Ascending aorta (tissue), 2 donors: ENCODE measurements around the gene P2RX1. TPM values are rescaled to one million over a fixed set of nuclear protein-coding genes. Genes with fewer than 3 reads are reported as not detected.

Source experiments
- DNase-seq, 2 donors: peaks; one replicate each; pipeline ENCODE4 v3.0.0-alpha.2; 2019; ENCODE audit warnings: low spot score in 2 of 2
- H3K27ac ChIP-seq, 2 donors: fragments of 200-600 bp; sonication (generic); one replicate each; pipeline ENCODE4 v1.5.1; 2016 to 2017; ENCODE audit warnings: mild to moderate bottlenecking in 1 of 2
- H3K27me3 ChIP-seq: fragments of 200-600 bp; sonication (generic); one replicate; pipeline ENCODE4 v1.5.1; 2017
- H3K36me3 ChIP-seq, 2 donors: fragments of 200-600 bp; sonication (generic); one replicate each; pipeline ENCODE4 v1.5.1; 2016
- H3K4me1 ChIP-seq, 2 donors: fragments of 200-600 bp; sonication (generic); one replicate each; pipeline ENCODE4 v1.5.1; 2016 to 2017; ENCODE audit warnings: mild to moderate bottlenecking in 1 of 2
- H3K4me3 ChIP-seq, 2 donors: fragments of 200-600 bp; sonication (generic); one replicate each; pipeline ENCODE4 v1.5.1; 2016 to 2017; ENCODE audit warnings: mild to moderate bottlenecking in 1 of 2
- H3K9me3 ChIP-seq, 2 donors: fragments of 200-600 bp; sonication (generic); one replicate each; pipeline ENCODE4 v1.5.1; 2016
- CTCF ChIP-seq, 3 experiments: fragments of 200-600 bp in 2 of 3; fragments of 450-650 bp in 1 of 3; sonication (generic) in 2 of 3; IDR thresholded peaks; one replicate each; pipeline ENCODE4 v1.5.1; 2016 to 2019; ENCODE audit warnings: antibody characterized with exemption in 3 of 3, mild to moderate bottlenecking in 1 of 3, moderate library complexity in 1 of 3
- intact Hi-C: fragments of 100-400 bp; cut with DNase I; formaldehyde crosslinking; loops from one replicate; pipeline ENCODE4 v1.15.1; 2023
- total RNA-seq: library from RNA; depleted of rRNA; stranded (reverse); fragments of >200 nt; gene quantifications from one replicate; pipeline ENCODE4 v1.1.0, GENCODE V29; 2016

Gene P2RX1
- total RNA-seq, 1 donor from 2014 or later: not detected

DNA sequence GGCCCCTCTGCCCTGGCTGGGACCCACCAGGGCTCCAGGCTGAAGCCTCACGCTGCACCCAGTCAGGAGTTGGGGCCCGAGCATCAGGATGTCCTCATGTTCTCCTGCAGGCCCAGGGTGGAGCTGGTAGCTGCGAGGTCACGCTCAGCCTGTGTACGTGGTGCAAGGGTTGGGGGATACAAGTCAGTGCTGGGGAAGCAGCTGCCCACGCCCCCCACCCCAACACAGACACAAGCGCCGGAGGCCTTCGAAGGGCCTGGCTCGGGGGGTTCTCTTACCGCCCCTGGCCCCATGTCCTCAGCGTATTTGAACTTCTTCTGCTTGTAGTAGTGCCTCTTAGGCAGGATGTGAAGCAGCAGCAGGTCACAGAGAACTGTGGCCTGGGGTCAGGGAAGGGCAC lies 18.5 kb downstream of the P2RX1 start:
- no peak for DNase-seq
- H3K36me3 ChIP-seq: no peaks in the 10 kb centered on the region
- H3K9me3 ChIP-seq: no peaks in the 10 kb centered on the region
- no peak overlapping the region for H3K4me3 ChIP-seq
- H3K4me1 ChIP-seq: peaks cover 4 to 14% of the 10 kb centered on the region in 2 donors
- no peak for TF ChIP-seq CTCF (IDR thresholded peaks at IDR 0.05)
- no peaks in the 10 kb centered on the region for H3K27me3 ChIP-seq
- intact Hi-C loops: no loop called here
- H3K27ac ChIP-seq: no peak overlapping the region

GRCh38 chr17:3896968-3897235 lies 19.4 kb downstream of the P2RX1 start:
- Histone ChIP-seq H3K9me3 (no peaks in the 10 kb centered on the region), H3K4me3 (no peak overlapping the region), H3K27ac (no peak overlapping the region), H3K27me3 (no peaks in the 10 kb centered on the region), H3K36me3 (no peaks in the 10 kb centered on the region), H3K4me1 (peaks cover 5 to 21% of the 10 kb centered on the region in 2 donors)
- intact Hi-C loops: no loop called here
- no peak for TF ChIP-seq CTCF (IDR thresholded peaks at IDR 0.05)
- no peak for DNase-seq

- Histone ChIP-seq H3K27ac (peak overlapping the region; percentile 13 to 37), H3K4me3 (no peak overlapping the region), H3K27me3 (no peaks in the 10 kb centered on the region), H3K36me3 (no peaks in the 10 kb centered on the region), H3K4me1 (peaks cover 11 to 27% of the 10 kb centered on the region in 2 donors), H3K9me3 (no peaks in the 10 kb centered on the region)
- intact Hi-C loops: no loop called here
- no peak for DNase-seq
- no peak for TF ChIP-seq CTCF (IDR thresholded peaks at IDR 0.05)
Measured at GRCh38 chr17:3896108-3896967, 19.9 kb downstream of the P2RX1 start.

DNA sequence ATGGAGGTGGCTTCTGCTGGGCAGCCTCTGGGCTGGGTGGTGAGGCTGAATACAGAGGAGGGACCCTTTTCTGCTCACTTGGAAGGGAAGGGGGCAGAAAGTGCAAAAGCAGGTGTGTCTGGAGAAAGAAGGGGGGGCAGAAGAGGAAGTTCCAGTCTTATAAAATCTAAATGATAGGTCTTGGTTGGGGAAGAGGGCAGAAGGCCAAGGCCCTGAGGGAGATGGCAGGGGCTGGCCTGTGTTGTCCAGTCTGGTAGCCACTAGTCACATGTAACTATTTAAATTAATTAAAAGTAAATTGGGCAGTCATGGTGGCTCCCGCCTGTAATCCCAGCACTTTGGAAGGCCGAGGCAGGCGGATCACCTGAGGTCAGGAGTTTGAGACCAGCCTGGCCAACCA lies 20.9 kb downstream of the P2RX1 start:
- Histone ChIP-seq H3K27ac (peak overlapping the region; percentile 1 to 66), H3K4me3 (no peak overlapping the region), H3K4me1 (peaks cover 14 to 36% of the 10 kb centered on the region in 2 donors), H3K9me3 (no peaks in the 10 kb centered on the region), H3K27me3 (no peaks in the 10 kb centered on the region), H3K36me3 (no peaks in the 10 kb centered on the region)
- TF ChIP-seq CTCF (IDR thresholded peaks at IDR 0.05): no peak
- DNase-seq: no peak
- intact Hi-C loops: no loop called here

DNA sequence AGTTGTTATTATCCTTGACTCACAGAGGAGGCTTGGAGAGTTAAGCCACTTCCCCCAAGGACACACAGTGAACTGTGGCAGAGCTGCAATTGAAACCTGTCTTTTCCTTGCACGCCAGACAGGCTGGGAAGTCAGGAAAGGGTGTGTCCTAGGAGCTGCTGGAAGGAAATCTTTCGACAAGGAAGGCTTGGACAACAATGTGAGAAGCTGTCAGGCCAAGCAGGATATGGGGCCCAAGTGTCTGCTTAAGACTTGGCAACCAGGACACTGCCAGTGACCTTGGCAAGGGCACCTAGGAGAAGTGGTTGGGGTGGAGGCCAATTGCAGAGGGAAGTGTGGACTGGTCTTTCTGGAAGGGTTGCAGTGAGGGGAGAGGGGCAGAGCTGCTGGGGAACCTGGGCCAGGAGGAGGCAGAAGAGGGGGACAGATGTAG lies 21.3 kb downstream of the P2RX1 start:
- no peaks in the 10 kb centered on the region for H3K9me3 ChIP-seq
- peak overlapping the region; percentile 1 to 66 for H3K27ac ChIP-seq
- peaks cover 14 to 39% of the 10 kb centered on the region in 2 donors for H3K4me1 ChIP-seq
- TF ChIP-seq CTCF (IDR thresholded peaks at IDR 0.05): no peak
- intact Hi-C loops: loop anchor here (5.0 kb wide), 2 partner anchors 48 to 247 kb away; partner anchors contain the start of genes CYB5D2, NCBP3 and ZZEF1
- no peaks in the 10 kb centered on the region for H3K27me3 ChIP-seq
- DNase-seq: no peak
- H3K4me3 ChIP-seq: no peak overlapping the region
- H3K36me3 ChIP-seq: no peaks in the 10 kb centered on the region
